Endothelial cell of umbilical vein (primary cell): ENCODE results near the gene PARD3B. TPM values are rescaled to one million over a fixed set of nuclear protein-coding genes. Genes with fewer than 3 reads are reported as not detected.
A peak's percentile ranks its signal among the peaks of the same experiment; 100 is the strongest.

Experiments used
- BruUV-seq: library from RNA; stranded (reverse); fragments of 400-500 nt; replicated peaks from 2 replicates; lab custom pipeline; 2021; lab: Mats Ljungman, UMichigan
- CTCF ChIA-PET: fragments of 300-600, 350-600 bp; sonication (Branson Sonifier 250); formaldehyde crosslinking; loops from one replicate; lab custom pipeline; 2021; ENCODE audit warnings: antibody characterized with exemption, inconsistent platforms; lab: Charles Lee
- POLR2A ChIA-PET: fragments of 300-600, 350-600 bp; sonication (Branson Sonifier 250); formaldehyde crosslinking; loops from one replicate; lab custom pipeline; 2021; ENCODE audit warnings: antibody characterized with exemption, inconsistent platforms; lab: Charles Lee
- DNase-seq: peaks from one replicate; pipeline ENCODE4 v3.0.0-alpha.2; 2011; ENCODE audit warnings: low read depth, low spot score
- FAIRE-seq: peaks from 2 replicates; lab custom pipeline; 2011; peaks lifted over from hg19 to GRCh38; lab: Jason Lieb, UNC
- H2AFZ ChIP-seq: 2 replicates; pipeline ENCODE4 v1.6.0; 2012; ENCODE audit warnings: low read depth, low read length, control low read depth, inconsistent platforms
- H3K27ac ChIP-seq: 2 replicates; pipeline ENCODE4 v1.5.1; 2011; ENCODE audit warnings: low read depth, mild to moderate bottlenecking, control low read depth, low read length, moderate library complexity; ENCODE audit not compliant: insufficient read depth
- H3K27me3 ChIP-seq, 2 experiments: 2 replicates each; pipeline versions ENCODE4 v1.6.0 to v1.6.1; 2011; ENCODE audit warnings: low read length in 2 of 2, mixed read lengths in 1 of 2; ENCODE audit not compliant: control insufficient read depth in 2 of 2, insufficient read depth in 2 of 2
- H3K36me3 ChIP-seq, 2 experiments: 2 replicates in 1 of 2; 3 replicates in 1 of 2; pipeline ENCODE4 v1.5.1; 2011; ENCODE audit warnings: low read length in 2 of 2, mild to moderate bottlenecking in 1 of 2, moderate library complexity in 1 of 2; ENCODE audit not compliant: control insufficient read depth in 2 of 2, insufficient read depth in 2 of 2; ENCODE audit errors: extremely low read depth in 1 of 2
- H3K4me1 ChIP-seq: 3 replicates; pipeline ENCODE4 v1.5.1; 2011; ENCODE audit warnings: mild to moderate bottlenecking, low read length; ENCODE audit not compliant: control insufficient read depth, insufficient read depth; ENCODE audit errors: extremely low read depth
- H3K4me2 ChIP-seq: 2 replicates; pipeline ENCODE4 v1.6.1; 2011; ENCODE audit warnings: low read length, control low read depth, mixed read lengths; ENCODE audit not compliant: insufficient read depth
- H3K4me3 ChIP-seq, 3 experiments: fragments of 200-600 bp in 1 of 3; sonication (generic), shearing (Covaris generic) in 1 of 3; replicated peaks in 1 of 3; 2 replicates each; pipeline ENCODE4 v1.5.1; 2011 to 2016; ENCODE audit warnings: control low read depth in 3 of 3, low read length in 3 of 3, mild to moderate bottlenecking in 2 of 3, inconsistent platforms in 1 of 3, low read depth in 1 of 3, moderate library complexity in 1 of 3; ENCODE audit not compliant: insufficient read depth in 1 of 3
- H3K79me2 ChIP-seq: 2 replicates; pipeline ENCODE4 v1.6.0; 2012; ENCODE audit warnings: low read length, inconsistent platforms; ENCODE audit not compliant: control insufficient read depth, insufficient read depth
- H3K9ac ChIP-seq: replicated peaks from 2 replicates; pipeline ENCODE3; 2011; ENCODE audit warnings: low read length, control low read depth; ENCODE audit not compliant: insufficient read depth; ENCODE audit errors: extremely low read depth
- H3K9me1 ChIP-seq: replicated peaks from 3 replicates; pipeline ENCODE4 v1.6.0; 2011; ENCODE audit warnings: mild to moderate bottlenecking, low read length; ENCODE audit not compliant: control insufficient read depth, insufficient read depth; ENCODE audit errors: extremely low read depth
- H3K9me3 ChIP-seq: replicated peaks from 2 replicates; pipeline ENCODE4 v1.5.1; 2012; ENCODE audit warnings: low read length, inconsistent platforms; ENCODE audit not compliant: control insufficient read depth, insufficient read depth
- H4K20me1 ChIP-seq: replicated peaks from 2 replicates; pipeline ENCODE3; 2011; ENCODE audit warnings: mild to moderate bottlenecking, low read length; ENCODE audit not compliant: control insufficient read depth, insufficient read depth; ENCODE audit errors: extremely low read depth
- EZH2 ChIP-seq: IDR thresholded peaks from 2 replicates; pipeline ENCODE4 v1.6.1; 2012; ENCODE audit warnings: borderline replicate concordance, low read depth, mild to moderate bottlenecking, moderate library complexity, low read length, inconsistent platforms; ENCODE audit not compliant: severe bottlenecking
- FOS ChIP-seq: IDR thresholded peaks from 2 replicates; pipeline ENCODE4 v1.6.1; 2011; ENCODE audit warnings: mild to moderate bottlenecking, low read length, moderate library complexity, borderline replicate concordance; ENCODE audit not compliant: insufficient read depth
- GATA2 ChIP-seq: IDR thresholded peaks from 2 replicates; pipeline ENCODE4 v1.7.0; 2011; ENCODE audit warnings: low read depth, mild to moderate bottlenecking, moderate library complexity, mixed read lengths, low read length; ENCODE audit not compliant: insufficient read length, insufficient read depth
- JUN ChIP-seq: IDR thresholded peaks from 2 replicates; pipeline ENCODE4 v1.6.1; 2011; ENCODE audit warnings: borderline replicate concordance, low read depth; ENCODE audit not compliant: insufficient read length, insufficient read depth
- MYC ChIP-seq: IDR thresholded peaks from one replicate; pipeline ENCODE4 v1.6.1; 2011; ENCODE audit warnings: mild to moderate bottlenecking, low read depth, low read length
- POLR2A ChIP-seq: IDR thresholded peaks from 2 replicates; pipeline ENCODE4 v1.6.1; 2012; ENCODE audit warnings: low read depth, mild to moderate bottlenecking, control low read depth, low read length
- POLR2AphosphoS5 ChIP-seq: IDR thresholded peaks from 2 replicates; pipeline ENCODE4 v1.6.1; 2012; ENCODE audit warnings: low read depth, mild to moderate bottlenecking, control low read depth, low read length, moderate library complexity; ENCODE audit not compliant: insufficient read depth
- dilution Hi-C: fragments of 300-500 bp; cut with MboI; formaldehyde crosslinking; loops from one replicate; pipeline ENCODE4 v1.15.0; 2019; ENCODE audit warnings: low sequenced_read_pairs; ENCODE audit not compliant: extremely low pct_ligation_motif_present
- intact Hi-C: fragments of 100-400 bp; cut with micrococcal nuclease; formaldehyde crosslinking; loops from one replicate; pipeline ENCODE4 v1.10.0; 2022
- polyA plus RNA-seq, 4 experiments: library from polyadenylated mRNA; depleted of rRNA in 3 of 4; stranded (reverse) in 3 of 4; unstranded in 1 of 4; fragments of >200 nt; gene quantifications; 2 replicates each; pipeline versions ENCODE4 v1.2.1 to v1.2.3, GENCODE V29; 2011 to 2012; ENCODE audit warnings: missing spikeins in 1 of 4
- total RNA-seq: library from RNA; stranded (reverse); gene quantifications from 2 replicates; pipeline ENCODE4 v1.2.3, GENCODE V29; 2021
- TF ChIP-seq, protein P1 (sequence below), 2 donors: IDR thresholded peaks; 1 replicate in 1 of 2; 2 replicates in 1 of 2; pipeline ENCODE4 v1.5.1; 2011; ENCODE audit warnings: low read length in 2 of 2, mild to moderate bottlenecking in 2 of 2, moderate library complexity in 2 of 2, control low read depth in 1 of 2, inconsistent platforms in 1 of 2, low read depth in 1 of 2; ENCODE audit not compliant: insufficient read depth in 1 of 2; ENCODE audit errors: extremely low read depth in 1 of 2
- TF ChIP-seq, protein P2 (sequence below): IDR thresholded peaks from 2 replicates; pipeline ENCODE4 v1.6.1; 2011; ENCODE audit not compliant: insufficient read depth, insufficient read length

PARD3B gene
- total and polyA plus RNA-seq, 2 donors (not counting 3 experiments of a cell fraction or from before 2014, with no cell fraction given): 2.2 to 30.9 TPM

DNA sequence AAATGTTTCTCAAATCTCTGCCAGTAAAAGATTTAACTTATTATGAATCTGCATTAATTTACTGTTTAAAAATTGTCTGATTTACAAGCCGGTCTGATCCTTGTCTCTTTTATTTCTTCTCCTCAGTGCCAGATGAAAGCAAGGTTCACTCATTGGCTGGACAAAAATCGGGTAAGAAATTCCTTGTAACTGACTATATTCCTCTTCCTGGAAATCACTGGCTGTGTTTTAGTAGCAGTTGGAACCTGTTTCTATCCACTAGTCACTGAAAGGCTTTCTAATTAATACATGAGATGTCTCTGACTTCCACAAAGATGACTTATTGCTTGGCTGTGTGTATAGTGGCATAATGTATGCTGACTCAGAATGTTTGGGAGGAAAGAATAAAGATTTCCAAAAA, 700.4 kb downstream of the PARD3B start:
- peak; percentile 26 for FAIRE-seq
- H3K27ac ChIP-seq: no peak overlapping the region
- TF ChIP-seq JUN: no peak
- TF ChIP-seq GATA2: peak; percentile 48
- peak; percentile 22 for TF ChIP-seq FOS
- dilution Hi-C loops (no loop called here), intact Hi-C loops (no loop called here)
- POLR2A ChIA-PET: no interaction called here
- H3K9me1 ChIP-seq: no peaks in the 10 kb centered on the region
- peak overlapping the region; percentile 16 for H3K9ac ChIP-seq
- H3K27me3 ChIP-seq: no peaks in the 10 kb centered on the region
- DNase-seq: peak; percentile 70
- H3K4me2 ChIP-seq: peak overlapping the region; percentile 24
- no peak overlapping the region for H2AFZ ChIP-seq
- no peak overlapping the region for H3K4me3 ChIP-seq
- CTCF ChIA-PET: interaction anchor here (1.2 kb wide), 1 partner anchor 8 kb away, joined by 3 read pairs; no protein-coding TSS in a partner anchor
- H3K9me3 ChIP-seq: no peaks in the 10 kb centered on the region
- H3K79me2 ChIP-seq: no peaks in the 10 kb centered on the region
- no peaks in the 10 kb centered on the region for H4K20me1 ChIP-seq
- BruUV-seq: no TSS peak
- peaks cover 9% of the 10 kb centered on the region for H3K4me1 ChIP-seq
- no peaks in the 10 kb centered on the region for H3K36me3 ChIP-seq

GRCh38 chr2:205259121-205259520, 713.8 kb downstream of the PARD3B start:
- H4K20me1 ChIP-seq: no peaks in the 10 kb centered on the region
- no peak overlapping the region for H3K9ac ChIP-seq
- H3K27ac ChIP-seq: no peak overlapping the region
- H3K4me1 ChIP-seq: no peaks in the 10 kb centered on the region
- no peak overlapping the region for H3K4me3 ChIP-seq
- no peaks in the 10 kb centered on the region for H3K9me3 ChIP-seq
- ChIA-PET POLR2A (no interaction called here), CTCF (interaction anchor here (1.5 kb wide), 1 partner anchor 8 kb away, joined by 7 read pairs; no protein-coding TSS in a partner anchor)
- H3K9me1 ChIP-seq: no peaks in the 10 kb centered on the region
- no peaks in the 10 kb centered on the region for H3K36me3 ChIP-seq
- TF ChIP-seq EZH2 (no peak), FOS (no peak), MYC (no peak), GATA2 (no peak), POLR2AphosphoS5 (no peak), JUN (no peak), POLR2A (no peak)
- TF ChIP-seq, protein P1, sequence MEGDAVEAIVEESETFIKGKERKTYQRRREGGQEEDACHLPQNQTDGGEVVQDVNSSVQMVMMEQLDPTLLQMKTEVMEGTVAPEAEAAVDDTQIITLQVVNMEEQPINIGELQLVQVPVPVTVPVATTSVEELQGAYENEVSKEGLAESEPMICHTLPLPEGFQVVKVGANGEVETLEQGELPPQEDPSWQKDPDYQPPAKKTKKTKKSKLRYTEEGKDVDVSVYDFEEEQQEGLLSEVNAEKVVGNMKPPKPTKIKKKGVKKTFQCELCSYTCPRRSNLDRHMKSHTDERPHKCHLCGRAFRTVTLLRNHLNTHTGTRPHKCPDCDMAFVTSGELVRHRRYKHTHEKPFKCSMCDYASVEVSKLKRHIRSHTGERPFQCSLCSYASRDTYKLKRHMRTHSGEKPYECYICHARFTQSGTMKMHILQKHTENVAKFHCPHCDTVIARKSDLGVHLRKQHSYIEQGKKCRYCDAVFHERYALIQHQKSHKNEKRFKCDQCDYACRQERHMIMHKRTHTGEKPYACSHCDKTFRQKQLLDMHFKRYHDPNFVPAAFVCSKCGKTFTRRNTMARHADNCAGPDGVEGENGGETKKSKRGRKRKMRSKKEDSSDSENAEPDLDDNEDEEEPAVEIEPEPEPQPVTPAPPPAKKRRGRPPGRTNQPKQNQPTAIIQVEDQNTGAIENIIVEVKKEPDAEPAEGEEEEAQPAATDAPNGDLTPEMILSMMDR (IDR thresholded peaks at IDR 0.05; ENCODE audit: extremely low read depth in 1 of 2, insufficient read depth in 1 of 2, low read depth in 1 of 2, low read length in 2 of 2): no peak
- TF ChIP-seq, protein P2, sequence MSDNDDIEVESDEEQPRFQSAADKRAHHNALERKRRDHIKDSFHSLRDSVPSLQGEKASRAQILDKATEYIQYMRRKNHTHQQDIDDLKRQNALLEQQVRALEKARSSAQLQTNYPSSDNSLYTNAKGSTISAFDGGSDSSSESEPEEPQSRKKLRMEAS: no peak
- intact Hi-C loops: no loop called here
- DNase-seq: no peak
- no peak overlapping the region for H3K4me2 ChIP-seq
- dilution Hi-C loops: no loop called here
- BruUV-seq: no TSS peak
- no peaks in the 10 kb centered on the region for H3K79me2 ChIP-seq
- no peaks in the 10 kb centered on the region for H3K27me3 ChIP-seq
- no peak overlapping the region for H2AFZ ChIP-seq
- FAIRE-seq: no peak
